Tibial nerve (tissue), 3 donors: Measurements from ENCODE around the gene ACOXL.

Experiments
- POLR2A ChIP-seq, 2 donors: fragments of 450-650 bp; IDR thresholded peaks; one replicate each; pipeline ENCODE4 v1.6.1; 2017; ENCODE audit warnings: antibody characterized with exemption in 2 of 2, mild to moderate bottlenecking in 2 of 2, moderate library complexity in 2 of 2
- TF ChIP-seq, protein P1 (sequence below), 5 experiments: fragments of 200-600 bp in 3 of 5; fragments of 450-650 bp in 2 of 5; sonication (generic) in 3 of 5; IDR thresholded peaks; one replicate each; pipeline ENCODE4 v1.5.1; 2016 to 2019; ENCODE audit warnings: antibody characterized with exemption in 5 of 5, mild to moderate bottlenecking in 3 of 5, moderate library complexity in 2 of 5

DNA sequence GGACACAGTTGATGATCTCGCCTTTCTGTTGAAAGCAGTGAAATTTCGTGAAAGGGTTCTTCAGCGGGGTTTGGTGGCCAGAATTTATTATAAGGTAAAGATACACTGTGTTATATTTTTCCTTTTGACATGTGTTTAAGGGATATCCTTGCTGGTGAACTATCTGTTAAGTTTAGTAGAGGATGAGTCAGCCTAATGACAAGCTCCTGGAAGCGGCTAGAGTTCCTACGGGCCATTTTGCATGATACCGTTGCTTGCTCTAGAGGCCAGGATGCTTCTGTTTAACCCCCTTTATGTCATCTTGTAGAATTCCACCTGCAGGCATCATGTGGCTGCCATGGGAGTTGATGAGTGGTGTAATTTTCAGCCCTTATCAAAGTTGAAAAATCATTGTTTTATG lies 263.5 kb downstream of the ACOXL start:
- TF ChIP-seq, protein P1, sequence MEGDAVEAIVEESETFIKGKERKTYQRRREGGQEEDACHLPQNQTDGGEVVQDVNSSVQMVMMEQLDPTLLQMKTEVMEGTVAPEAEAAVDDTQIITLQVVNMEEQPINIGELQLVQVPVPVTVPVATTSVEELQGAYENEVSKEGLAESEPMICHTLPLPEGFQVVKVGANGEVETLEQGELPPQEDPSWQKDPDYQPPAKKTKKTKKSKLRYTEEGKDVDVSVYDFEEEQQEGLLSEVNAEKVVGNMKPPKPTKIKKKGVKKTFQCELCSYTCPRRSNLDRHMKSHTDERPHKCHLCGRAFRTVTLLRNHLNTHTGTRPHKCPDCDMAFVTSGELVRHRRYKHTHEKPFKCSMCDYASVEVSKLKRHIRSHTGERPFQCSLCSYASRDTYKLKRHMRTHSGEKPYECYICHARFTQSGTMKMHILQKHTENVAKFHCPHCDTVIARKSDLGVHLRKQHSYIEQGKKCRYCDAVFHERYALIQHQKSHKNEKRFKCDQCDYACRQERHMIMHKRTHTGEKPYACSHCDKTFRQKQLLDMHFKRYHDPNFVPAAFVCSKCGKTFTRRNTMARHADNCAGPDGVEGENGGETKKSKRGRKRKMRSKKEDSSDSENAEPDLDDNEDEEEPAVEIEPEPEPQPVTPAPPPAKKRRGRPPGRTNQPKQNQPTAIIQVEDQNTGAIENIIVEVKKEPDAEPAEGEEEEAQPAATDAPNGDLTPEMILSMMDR (IDR thresholded peaks at IDR 0.05): no peak
- TF ChIP-seq POLR2A (IDR thresholded peaks at IDR 0.05): no peak
